NCI-H2107 (cell line): ENCODE data around the gene CACNA1I.
"Not testable (repeated sequence)": the region's sequence is repeated elsewhere in the genome, so short reads cannot be mapped to it uniquely, and the experiment has no call there.

ENCODE experiments used
- DNase-seq: peaks from one replicate; lab custom pipeline; 2025; lab: John Stamatoyannopoulos, UW

Gene CACNA1I

DNA sequence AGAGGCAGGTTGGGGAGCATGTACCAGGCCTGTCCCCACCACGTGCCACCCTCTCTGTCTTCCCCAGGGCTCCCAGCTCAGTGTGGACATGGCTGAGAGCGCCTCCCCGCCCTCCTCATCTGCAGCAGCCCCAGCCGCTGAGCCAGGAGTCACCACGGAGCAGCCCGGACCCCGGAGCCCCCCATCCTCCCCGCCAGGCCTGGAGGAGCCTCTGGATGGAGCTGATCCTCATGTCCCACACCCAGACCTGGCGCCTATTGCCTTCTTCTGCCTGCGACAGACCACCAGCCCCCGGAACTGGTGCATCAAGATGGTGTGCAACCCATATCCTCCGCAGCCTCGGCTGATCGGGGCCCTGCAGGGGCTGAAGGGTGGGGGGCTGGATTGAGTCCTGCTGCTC, at the start of gene CACNA1I:
CACNA1I (plus strand) TSS at position 89 of the 400 bp plus-strand sequence; CDS start at position 89, 0 bp downstream.
- no peak for DNase-seq

DNA sequence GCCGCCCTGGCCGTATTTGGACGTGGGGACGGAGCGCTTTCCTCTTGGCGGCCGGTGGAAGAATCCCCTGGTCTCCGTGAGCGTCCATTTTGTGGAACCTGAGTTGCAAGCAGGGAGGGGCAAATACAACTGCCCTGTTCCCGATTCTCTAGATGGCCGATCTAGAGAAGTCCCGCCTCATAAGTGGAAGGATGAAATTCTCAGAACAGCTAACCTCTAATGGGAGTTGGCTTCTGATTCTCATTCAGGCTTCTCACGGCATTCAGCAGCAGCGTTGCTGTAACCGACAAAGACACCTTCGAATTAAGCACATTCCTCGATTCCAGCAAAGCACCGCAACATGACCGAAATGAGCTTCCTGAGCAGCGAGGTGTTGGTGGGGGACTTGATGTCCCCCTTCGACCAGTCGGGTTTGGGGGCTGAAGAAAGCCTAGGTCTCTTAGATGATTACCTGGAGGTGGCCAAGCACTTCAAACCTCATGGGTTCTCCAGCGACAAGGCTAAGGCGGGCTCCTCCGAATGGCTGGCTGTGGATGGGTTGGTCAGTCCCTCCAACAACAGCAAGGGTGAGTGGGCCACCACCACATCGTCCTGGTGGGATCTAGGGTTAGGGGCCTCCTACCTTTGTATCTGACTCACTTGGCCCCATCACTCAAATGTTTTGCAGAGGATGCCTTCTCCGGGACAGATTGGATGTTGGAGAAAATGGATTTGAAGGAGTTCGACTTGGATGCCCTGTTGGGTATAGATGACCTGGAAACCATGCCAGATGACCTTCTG, 49.3 kb upstream of the CACNA1I start:
- not testable (repeated sequence) for DNase-seq

DNA sequence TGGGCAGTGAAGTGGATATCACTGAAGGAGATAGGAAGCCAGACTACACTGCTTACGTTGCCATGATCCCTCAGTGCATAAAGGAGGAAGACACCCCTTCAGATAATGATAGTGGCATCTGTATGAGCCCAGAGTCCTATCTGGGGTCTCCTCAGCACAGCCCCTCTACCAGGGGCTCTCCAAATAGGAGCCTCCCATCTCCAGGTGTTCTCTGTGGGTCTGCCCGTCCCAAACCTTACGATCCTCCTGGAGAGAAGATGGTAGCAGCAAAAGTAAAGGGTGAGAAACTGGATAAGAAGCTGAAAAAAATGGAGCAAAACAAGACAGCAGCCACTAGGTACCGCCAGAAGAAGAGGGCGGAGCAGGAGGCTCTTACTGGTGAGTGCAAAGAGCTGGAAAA, 48.5 kb upstream of the CACNA1I start:
- not testable (repeated sequence) for DNase-seq

DNA sequence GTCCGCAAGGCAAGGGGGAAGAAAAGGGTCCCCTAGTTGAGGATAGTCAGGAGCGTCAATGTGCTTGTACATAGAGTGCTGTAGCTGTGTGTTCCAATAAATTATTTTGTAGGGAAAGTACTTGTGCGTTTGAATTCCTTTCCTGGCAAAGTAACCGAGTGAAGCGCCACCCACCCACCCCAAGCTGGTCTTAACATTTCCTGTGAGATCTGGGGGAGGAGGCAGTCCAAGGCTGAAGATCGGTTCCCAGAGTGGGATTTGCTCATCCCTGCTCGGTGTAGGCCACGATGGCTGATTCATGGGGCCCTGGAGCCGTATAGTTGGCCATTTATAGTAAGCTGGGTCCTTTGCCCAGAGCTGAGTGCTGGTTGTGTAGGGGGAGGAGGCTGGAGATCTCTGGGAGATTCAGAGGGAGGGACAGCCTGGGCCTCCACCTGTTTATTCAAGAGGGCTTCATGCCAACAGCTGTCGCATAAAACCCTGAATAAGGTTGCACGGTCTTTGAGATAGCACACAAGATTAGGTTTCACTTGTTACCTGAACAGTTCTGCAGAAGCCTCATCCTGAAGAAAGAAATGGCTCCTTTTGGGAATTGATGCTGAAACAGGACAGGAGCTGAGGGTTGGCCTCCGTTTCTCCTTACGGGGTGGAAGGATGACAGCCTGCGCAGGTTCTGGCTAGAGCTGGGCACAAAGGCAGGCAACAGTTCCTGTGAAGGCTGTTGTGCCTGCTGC, 47.8 kb upstream of the CACNA1I start:
- no peak for DNase-seq

- DNase-seq, result no peak
Measured at GRCh38 chr22:39524089-39524752, 46.3 kb upstream of the CACNA1I start.

GRCh38 chr22:39524753-39525657, 45.5 kb upstream of the CACNA1I start:
- DNase-seq, result no peak

DNA sequence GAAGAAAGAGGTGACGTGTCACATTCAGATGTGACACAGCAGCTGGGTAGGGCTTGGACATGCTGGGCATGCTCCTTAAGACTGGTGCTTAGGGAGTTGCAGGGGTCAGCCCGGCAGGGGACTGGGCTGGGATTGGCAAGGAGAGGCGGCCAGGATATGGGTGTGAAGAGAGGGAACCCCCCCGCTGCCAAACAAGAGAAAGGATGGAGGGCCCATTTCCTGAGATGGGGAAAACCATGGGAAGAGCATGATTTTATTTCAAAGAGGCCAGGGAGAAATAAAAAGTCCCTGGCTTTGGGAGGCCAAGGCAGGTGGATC, 44.9 kb upstream of the CACNA1I start:
- DNase-seq, result no peak

- DNase-seq, result no peak
Measured at GRCh38 chr22:39526736-39527171, 43.8 kb upstream of the CACNA1I start.

DNA sequence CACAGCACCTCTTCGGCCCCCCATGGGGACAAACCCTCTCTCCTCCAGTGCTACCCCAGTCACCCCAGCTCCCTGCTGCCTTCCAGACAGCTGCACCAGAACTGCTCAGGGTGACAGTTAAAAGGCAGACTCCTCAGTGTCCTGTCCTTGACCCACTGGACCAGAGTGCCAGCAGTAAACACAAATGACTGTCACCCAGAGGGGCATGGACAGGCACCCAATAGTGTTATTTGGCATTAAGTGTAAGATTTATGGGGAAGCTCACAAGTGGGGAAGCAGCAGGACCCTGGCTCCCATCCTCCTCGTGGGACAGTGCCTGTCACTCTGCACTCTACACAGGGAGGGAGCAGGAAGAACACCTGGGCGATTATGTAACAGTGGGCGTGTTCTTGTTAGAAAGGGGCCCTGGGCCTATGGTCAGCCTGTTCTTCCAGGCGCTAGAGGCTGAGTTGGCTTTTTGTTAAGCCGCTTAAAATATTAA, 43.0 kb upstream of the CACNA1I start:
- DNase-seq, result no peak

DNA sequence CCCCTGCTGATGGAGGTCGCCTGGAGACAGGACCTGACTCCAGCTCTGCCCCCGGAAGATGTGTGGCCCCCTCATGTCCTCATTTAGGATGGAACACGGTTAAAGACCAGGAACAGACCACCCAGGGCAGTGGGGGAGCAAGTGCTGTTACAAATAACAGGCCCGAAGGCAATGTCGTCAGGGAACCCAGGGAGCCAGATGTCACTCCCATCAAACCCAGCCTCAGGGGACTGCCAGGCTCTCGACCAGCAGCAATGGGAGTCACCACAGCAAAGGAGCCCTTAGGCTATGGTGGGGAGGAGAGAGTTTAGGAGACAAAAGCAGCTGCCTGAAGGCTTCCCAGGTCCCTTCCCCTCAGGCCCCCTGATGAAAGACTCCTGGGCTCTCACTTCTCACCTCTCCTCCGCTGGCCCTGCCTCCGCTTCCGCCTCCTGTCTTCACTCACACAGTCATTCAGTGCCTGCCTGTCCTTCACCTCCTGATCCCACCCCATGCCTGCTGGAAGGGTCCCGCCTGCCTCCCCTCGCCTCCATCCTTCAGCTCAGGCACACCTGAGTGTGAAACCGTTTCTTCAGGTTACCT, 42.4 kb upstream of the CACNA1I start:
- no peak for DNase-seq

DNA sequence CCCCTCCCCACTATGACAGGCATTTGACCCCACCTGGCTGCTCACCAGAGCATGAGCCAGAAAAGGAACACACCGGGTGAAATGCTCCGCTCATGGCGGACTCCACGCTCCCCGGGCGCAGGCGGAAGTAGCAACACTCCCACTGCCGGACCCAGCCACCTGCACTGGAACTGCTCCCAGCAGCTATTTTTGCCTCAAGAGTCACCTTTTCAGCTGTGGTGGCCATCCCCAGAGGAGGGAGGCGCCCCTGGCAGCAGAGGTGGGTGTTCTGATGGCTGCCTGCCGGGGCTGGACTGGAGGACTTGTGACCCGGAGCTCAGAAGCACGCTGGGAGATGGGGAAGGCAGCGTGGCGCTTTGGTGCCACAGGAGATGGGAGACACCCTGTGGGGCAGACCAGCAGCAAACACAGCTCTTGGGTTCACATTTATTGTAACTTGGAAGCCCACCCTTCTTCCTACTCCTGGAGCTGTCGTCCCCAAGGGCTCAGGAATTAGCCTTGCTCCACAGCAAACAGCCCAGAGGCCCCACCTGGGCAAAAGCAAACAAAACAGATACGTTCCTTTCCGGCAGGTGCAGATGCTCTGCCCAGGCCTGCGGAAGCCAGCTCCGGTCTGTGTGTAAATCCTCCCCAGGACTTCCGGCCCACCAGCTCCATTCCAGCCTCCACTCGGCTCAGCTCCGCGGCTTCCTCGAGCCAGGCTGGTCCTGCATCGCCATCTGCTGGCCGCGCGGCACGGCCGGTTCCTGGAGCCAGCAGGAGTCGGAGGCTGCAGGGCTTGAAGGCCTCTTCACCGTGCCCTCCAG, 41.7 kb upstream of the CACNA1I start:
- peak; percentile 72 for DNase-seq

- no peak for DNase-seq
Measured at GRCh38 chr22:39529487-39529851, 41.1 kb upstream of the CACNA1I start.

- no peak for DNase-seq
Measured at GRCh38 chr22:39530116-39530515, 40.4 kb upstream of the CACNA1I start.

DNA sequence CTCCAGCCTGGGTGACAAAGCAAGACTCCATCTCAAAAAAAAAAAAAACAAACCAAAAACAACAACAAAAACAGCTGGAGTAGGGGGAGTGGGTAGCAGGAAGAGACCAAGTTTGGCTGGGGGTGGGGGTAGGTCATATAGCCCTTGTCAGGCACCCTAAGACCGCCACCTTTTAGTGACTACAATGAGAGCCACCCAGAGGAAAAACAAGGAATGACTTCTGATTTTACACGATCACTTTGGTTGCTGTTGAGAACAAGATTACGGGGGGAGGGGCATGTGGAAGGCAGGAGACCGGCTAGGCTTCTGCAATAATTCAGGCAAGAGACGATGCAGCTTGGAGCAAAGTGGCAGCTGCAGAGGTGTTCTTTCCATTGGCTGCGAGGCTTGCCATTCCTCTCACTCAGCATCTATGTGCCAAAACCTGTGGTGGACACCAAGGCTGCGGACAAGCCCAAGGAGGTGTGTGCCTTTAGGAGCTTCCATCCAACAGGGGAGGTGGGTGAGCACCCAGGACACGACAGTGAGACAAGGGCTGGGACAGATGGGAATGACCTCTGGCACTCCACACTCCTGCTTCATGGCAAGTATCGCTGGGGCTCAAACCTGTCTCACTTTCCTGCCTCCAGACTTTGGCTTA, 39.7 kb upstream of the CACNA1I start:
- DNase-seq, result no peak

GRCh38 chr22:39532215-39533073, 38.1 kb upstream of the CACNA1I start, which contains the start of gene RPS19BP1:
TSS of gene RPS19BP1 (minus strand) at chr22:39532748. CDS start at chr22:39532738, 10 bp downstream.
- peak; percentile 93 for DNase-seq

DNA sequence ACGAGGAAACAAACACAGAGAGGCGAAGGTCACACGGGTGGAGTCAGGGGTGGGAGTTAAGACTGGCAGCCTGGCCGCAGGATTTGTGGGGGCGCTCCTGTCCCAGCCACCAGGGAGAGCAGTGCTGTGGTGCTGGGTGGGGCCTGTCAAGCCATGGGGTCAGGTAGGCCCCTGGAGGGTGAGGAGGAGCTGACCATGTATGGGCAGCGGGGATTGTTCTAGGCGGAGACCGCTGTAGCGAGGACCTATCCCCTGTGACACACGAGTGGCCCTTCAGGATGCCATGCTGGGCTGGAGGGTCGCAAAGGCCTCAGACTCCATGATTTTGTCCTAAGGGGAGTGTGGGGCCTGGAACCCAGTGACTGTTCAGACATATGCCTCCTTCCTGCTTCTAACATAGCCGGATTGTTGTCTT, 36.5 kb upstream of the CACNA1I start:
- DNase-seq, result no peak

DNA sequence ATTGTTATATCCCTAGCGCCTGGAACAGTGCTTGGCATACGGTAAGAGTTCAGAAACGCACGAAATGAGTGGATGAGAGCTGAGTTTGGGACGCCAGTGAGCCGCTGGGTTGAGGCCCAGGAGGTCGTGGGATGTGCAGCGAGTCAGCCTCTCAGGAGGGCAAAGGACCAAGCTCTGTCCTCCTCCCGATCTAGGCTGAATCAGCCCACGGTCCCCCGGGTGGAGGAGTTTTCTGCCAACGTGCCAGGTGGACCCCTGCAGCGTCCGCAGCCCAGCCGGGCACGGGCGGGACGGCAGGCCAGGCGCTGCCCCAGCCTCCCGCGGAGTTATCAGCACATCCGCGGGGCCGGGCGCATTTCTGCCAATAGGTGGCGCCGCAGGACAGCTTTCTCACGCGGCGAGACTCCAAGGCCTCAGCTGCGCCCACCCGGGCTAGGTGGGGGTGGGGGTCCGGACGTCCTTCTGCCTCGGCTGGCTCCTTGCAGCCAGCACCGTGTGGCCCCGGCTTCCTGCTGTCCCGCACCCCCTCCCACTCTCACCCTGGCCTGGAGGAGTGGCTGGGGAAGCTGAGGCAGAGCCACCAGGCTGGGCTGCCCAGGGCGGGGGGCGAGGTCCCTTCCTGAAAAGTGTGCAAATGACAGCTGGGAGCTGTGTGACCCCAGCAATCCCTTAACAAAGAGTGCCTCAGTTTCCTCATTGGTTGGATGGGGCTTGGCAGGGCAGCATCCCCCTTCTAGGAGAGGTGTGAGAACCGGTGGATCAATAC, 35.8 kb upstream of the CACNA1I start:
- DNase-seq, result peak; percentile 38

DNA sequence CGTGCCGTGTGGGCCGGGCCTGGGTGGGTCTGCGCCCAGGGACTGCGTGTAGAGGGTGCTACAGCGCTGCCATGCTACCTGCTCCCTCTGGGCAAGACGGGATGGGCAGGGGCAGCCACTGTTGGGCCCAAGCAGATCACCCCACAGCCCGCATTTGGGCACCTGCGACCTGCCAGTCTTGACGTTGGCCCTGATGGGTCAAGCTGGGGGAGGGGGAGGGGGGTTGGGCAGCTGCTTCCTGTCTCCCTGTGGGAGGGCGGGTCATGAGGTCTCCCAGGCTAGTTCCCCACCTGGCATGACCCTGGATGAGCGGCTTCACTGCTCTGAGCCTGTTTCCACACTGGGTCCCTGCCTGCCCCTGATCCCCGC, 35.2 kb upstream of the CACNA1I start:
- DNase-seq, result no peak
